SK-N-SH treated with all-trans-retinoic acid at 6 μM for 48 hours (cell line): ENCODE data around the gene AGAP3.

Experiments
- ATAC-seq: fragments of 200-7000 bp; cut with Tn5 transposase; 3 replicates; pipeline ENCODE4 v1.9.1; 2020; ENCODE audit warnings: mild to moderate bottlenecking, moderate library complexity
- ARNTL ChIP-seq: fragments of 450-650 bp; formaldehyde crosslinking; IDR thresholded peaks from 2 replicates; pipeline ENCODE4 v1.5.0; 2020; ENCODE audit warnings: low read depth, mild to moderate bottlenecking, moderate library complexity, borderline replicate concordance
- BACH2 ChIP-seq: fragments of 250-450 bp; sonication (Bioruptor Pico); IDR thresholded peaks from 2 replicates; pipeline ENCODE4 v1.9.0; 2021; ENCODE audit warnings: mild to moderate bottlenecking, borderline replicate concordance
- ESRRG ChIP-seq: fragments of 250-450 bp; sonication (Bioruptor Pico); IDR thresholded peaks from 2 replicates; pipeline ENCODE4 v1.6.1; 2021; ENCODE audit warnings: mild to moderate bottlenecking
- GLIS3 ChIP-seq: fragments of 250-450 bp; sonication (Bioruptor Pico); IDR thresholded peaks from 2 replicates; pipeline ENCODE4 v1.5.0; 2020; ENCODE audit warnings: mild to moderate bottlenecking, moderate library complexity
- ISL1 ChIP-seq: fragments of 250-450 bp; sonication (Bioruptor Pico); IDR thresholded peaks from 2 replicates; pipeline ENCODE4 v2.1.2; 2022; ENCODE audit warnings: mild to moderate bottlenecking, moderate library complexity
- OSR1 ChIP-seq: fragments of 250-450 bp; sonication (Bioruptor Pico); IDR thresholded peaks from 2 replicates; pipeline ENCODE4 v1.8.0; 2022; ENCODE audit warnings: moderate library complexity, mild to moderate bottlenecking, inconsistent platforms
- PATZ1 ChIP-seq: fragments of 250-450 bp; sonication (Bioruptor Pico); IDR thresholded peaks from 2 replicates; pipeline ENCODE4 v1.8.0; 2020; ENCODE audit warnings: mild to moderate bottlenecking, moderate library complexity, borderline replicate concordance
- PPARA ChIP-seq: fragments of 250-450 bp; sonication (Bioruptor Pico); IDR thresholded peaks from 2 replicates; pipeline ENCODE4 v1.5.0; 2020; ENCODE audit warnings: mild to moderate bottlenecking, borderline replicate concordance
- RARB ChIP-seq: fragments of 250-450 bp; sonication (Bioruptor Pico); IDR thresholded peaks from 2 replicates; pipeline ENCODE4 v1.8.0; 2021; ENCODE audit warnings: mild to moderate bottlenecking, moderate library complexity
- SNAI2 ChIP-seq: fragments of 250-450 bp; sonication (Bioruptor Pico); IDR thresholded peaks from 2 replicates; pipeline ENCODE4 v1.5.0; 2020; ENCODE audit warnings: mild to moderate bottlenecking, moderate library complexity
- TCF4 ChIP-seq: fragments of 250-450 bp; sonication (Bioruptor Pico); IDR thresholded peaks from 2 replicates; pipeline ENCODE4 v1.8.0; 2021; ENCODE audit warnings: mild to moderate bottlenecking, moderate library complexity, borderline replicate concordance
- TOX ChIP-seq: fragments of 250-450 bp; sonication (Bioruptor Pico); IDR thresholded peaks from 2 replicates; pipeline ENCODE4 v1.8.0; 2021; ENCODE audit warnings: mild to moderate bottlenecking, moderate library complexity, borderline replicate concordance
- ZC3H10 ChIP-seq: fragments of 250-450 bp; sonication (Bioruptor Pico); IDR thresholded peaks from 2 replicates; pipeline ENCODE4 v1.5.1; 2021; ENCODE audit warnings: mild to moderate bottlenecking, moderate library complexity
- ZFP3 ChIP-seq: fragments of 250-450 bp; sonication (Bioruptor Pico); IDR thresholded peaks from 2 replicates; pipeline ENCODE4 v1.5.0; 2020; ENCODE audit warnings: mild to moderate bottlenecking, moderate library complexity
- ZFP30 ChIP-seq: fragments of 450-650 bp; formaldehyde crosslinking; IDR thresholded peaks from 2 replicates; pipeline ENCODE4 v1.5.0; 2022; ENCODE audit warnings: mild to moderate bottlenecking, moderate library complexity
- ZNF565 ChIP-seq: fragments of 450-650 bp; formaldehyde crosslinking; conservative IDR thresholded peaks from 2 replicates; pipeline ENCODE4 v1.5.0; 2020; ENCODE audit warnings: low read depth, mild to moderate bottlenecking, moderate library complexity
- ZNF70 ChIP-seq: fragments of 450-650 bp; formaldehyde crosslinking; IDR thresholded peaks from 2 replicates; pipeline ENCODE4 v1.5.0; 2020; ENCODE audit warnings: mild to moderate bottlenecking, moderate library complexity
- ZNF8 ChIP-seq: fragments of 450-650 bp; formaldehyde crosslinking; IDR thresholded peaks from 2 replicates; pipeline ENCODE4 v1.5.0; 2020; ENCODE audit warnings: mild to moderate bottlenecking, moderate library complexity
- TF ChIP-seq, protein P1 (sequence below): fragments of 250-450 bp; sonication (Bioruptor Pico); IDR thresholded peaks from 2 replicates; pipeline ENCODE4 v1.8.0; 2021; ENCODE audit warnings: low read depth, mild to moderate bottlenecking, moderate library complexity, borderline replicate concordance
- TF ChIP-seq, protein P2 (sequence below): fragments of 250-450 bp; sonication (Bioruptor Pico); IDR thresholded peaks from 2 replicates; pipeline ENCODE4 v1.5.1; 2021; ENCODE audit warnings: mild to moderate bottlenecking, moderate library complexity
- TF ChIP-seq, protein P3 (sequence below): fragments of 250-450 bp; sonication (Bioruptor Pico); IDR thresholded peaks from 2 replicates; pipeline ENCODE4 v1.5.0; 2020; ENCODE audit warnings: mild to moderate bottlenecking, moderate library complexity

Gene AGAP3

DNA sequence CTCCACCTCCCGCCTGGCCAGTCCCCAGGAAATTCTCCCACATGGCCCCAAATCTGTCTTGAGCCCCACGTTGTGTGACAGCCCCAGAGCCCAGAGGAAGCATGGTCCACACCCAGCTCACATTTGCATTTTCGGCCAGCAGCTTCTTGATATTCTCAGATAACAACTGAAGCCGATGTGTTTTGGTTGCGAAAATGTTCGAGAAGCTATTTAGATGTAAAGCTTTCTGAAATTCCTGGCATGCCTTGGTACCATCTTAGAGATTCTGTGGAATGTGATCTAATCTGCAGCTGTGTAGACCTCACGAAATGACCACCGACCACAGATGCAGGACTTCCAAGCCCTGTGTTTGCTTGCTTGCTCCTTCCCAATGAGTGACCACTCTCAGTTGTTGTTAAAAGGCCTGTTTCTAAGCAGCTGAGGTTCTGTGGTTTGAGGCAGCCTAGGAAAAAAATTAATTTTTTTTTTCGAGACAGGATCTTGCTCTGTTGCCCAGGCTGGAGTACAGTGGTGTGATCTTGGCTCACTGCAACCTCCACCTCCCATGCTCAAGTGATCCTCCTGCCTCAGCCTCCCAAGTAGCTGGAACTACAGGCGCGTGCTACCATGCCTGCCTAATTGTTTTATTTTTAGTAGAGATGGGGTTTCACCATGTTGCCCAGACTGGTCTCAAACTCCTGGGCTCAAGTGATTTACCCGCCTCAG, 18.1 kb upstream of the AGAP3 start:
- ATAC-seq, result peak; percentile 13; the same call in 1 of the 3 replicates
- no peak for TF ChIP-seq ZFP3 (CRISPR knock-in tag)
- TF ChIP-seq ISL1, result peak; percentile 35; the same call in 1 of the 2 replicates

- no peak for TF ChIP-seq BACH2 (CRISPR knock-in tag)
- no peak for TF ChIP-seq ESRRG (CRISPR knock-in tag)
- no peak for TF ChIP-seq ARNTL (CRISPR knock-in tag)
- TF ChIP-seq PPARA, result no peak
- TF ChIP-seq, protein P1, sequence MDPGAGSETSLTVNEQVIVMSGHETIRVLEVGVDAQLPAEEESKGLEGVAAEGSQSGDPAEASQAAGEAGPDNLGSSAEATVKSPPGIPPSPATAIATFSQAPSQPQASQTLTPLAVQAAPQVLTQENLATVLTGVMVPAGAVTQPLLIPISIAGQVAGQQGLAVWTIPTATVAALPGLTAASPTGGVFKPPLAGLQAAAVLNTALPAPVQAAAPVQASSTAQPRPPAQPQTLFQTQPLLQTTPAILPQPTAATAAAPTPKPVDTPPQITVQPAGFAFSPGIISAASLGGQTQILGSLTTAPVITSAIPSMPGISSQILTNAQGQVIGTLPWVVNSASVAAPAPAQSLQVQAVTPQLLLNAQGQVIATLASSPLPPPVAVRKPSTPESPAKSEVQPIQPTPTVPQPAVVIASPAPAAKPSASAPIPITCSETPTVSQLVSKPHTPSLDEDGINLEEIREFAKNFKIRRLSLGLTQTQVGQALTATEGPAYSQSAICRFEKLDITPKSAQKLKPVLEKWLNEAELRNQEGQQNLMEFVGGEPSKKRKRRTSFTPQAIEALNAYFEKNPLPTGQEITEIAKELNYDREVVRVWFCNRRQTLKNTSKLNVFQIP (CRISPR knock-in tag), result no peak
- no peak for TF ChIP-seq ZNF8
- TF ChIP-seq, protein P2, sequence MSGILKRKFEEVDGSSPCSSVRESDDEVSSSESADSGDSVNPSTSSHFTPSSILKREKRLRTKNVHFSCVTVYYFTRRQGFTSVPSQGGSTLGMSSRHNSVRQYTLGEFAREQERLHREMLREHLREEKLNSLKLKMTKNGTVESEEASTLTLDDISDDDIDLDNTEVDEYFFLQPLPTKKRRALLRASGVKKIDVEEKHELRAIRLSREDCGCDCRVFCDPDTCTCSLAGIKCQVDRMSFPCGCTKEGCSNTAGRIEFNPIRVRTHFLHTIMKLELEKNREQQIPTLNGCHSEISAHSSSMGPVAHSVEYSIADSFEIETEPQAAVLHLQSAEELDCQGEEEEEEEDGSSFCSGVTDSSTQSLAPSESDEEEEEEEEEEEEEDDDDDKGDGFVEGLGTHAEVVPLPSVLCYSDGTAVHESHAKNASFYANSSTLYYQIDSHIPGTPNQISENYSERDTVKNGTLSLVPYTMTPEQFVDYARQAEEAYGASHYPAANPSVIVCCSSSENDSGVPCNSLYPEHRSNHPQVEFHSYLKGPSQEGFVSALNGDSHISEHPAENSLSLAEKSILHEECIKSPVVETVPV, result no peak
- TF ChIP-seq, protein P3, sequence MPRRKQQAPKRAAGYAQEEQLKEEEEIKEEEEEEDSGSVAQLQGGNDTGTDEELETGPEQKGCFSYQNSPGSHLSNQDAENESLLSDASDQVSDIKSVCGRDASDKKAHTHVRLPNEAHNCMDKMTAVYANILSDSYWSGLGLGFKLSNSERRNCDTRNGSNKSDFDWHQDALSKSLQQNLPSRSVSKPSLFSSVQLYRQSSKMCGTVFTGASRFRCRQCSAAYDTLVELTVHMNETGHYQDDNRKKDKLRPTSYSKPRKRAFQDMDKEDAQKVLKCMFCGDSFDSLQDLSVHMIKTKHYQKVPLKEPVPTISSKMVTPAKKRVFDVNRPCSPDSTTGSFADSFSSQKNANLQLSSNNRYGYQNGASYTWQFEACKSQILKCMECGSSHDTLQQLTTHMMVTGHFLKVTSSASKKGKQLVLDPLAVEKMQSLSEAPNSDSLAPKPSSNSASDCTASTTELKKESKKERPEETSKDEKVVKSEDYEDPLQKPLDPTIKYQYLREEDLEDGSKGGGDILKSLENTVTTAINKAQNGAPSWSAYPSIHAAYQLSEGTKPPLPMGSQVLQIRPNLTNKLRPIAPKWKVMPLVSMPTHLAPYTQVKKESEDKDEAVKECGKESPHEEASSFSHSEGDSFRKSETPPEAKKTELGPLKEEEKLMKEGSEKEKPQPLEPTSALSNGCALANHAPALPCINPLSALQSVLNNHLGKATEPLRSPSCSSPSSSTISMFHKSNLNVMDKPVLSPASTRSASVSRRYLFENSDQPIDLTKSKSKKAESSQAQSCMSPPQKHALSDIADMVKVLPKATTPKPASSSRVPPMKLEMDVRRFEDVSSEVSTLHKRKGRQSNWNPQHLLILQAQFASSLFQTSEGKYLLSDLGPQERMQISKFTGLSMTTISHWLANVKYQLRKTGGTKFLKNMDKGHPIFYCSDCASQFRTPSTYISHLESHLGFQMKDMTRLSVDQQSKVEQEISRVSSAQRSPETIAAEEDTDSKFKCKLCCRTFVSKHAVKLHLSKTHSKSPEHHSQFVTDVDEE (CRISPR knock-in tag), result no peak
- no peak for TF ChIP-seq ZNF565 (CRISPR knock-in tag)
- TF ChIP-seq ZFP30, result no peak
- TF ChIP-seq PATZ1 (CRISPR knock-in tag), result no peak
- TF ChIP-seq, all 23 proteins: peak for 0
These were observed 16.3 kb upstream of the AGAP3 start for GRCh38 chr7:151069841-151070573.

DNA sequence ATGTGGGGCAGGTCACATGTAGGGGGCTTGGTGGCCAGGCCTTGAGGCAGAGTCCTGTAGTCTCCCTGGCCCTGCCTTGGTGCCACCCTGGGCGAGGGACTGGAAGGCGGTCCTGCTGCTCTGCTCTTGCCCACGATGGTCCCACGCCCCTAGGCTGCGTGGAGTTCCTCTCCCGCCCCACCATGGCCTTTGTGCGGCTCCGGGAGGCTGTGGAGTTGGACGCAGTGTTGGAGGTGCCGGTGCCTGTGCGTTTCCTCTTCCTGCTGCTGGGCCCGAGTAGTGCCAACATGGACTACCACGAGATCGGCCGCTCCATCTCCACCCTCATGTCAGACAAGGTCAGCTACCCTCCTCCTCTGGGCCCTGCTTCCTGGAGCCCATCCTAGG, 15.7 kb upstream of the AGAP3 start:
- ATAC-seq, result no peak
- TF ChIP-seq ZNF8 (no peak), ZC3H10 (CRISPR knock-in tag) (no peak), ZNF70 (CRISPR knock-in tag) (no peak), OSR1 (CRISPR knock-in tag) (no peak), TCF4 (CRISPR knock-in tag) (no peak), PPARA (no peak), ZNF565 (CRISPR knock-in tag) (no peak), RARB (no peak), ARNTL (CRISPR knock-in tag) (no peak), TOX (CRISPR knock-in tag) (no peak), ESRRG (CRISPR knock-in tag) (no peak), SNAI2 (CRISPR knock-in tag) (no peak), GLIS3 (CRISPR knock-in tag) (no peak), PATZ1 (CRISPR knock-in tag) (no peak), BACH2 (CRISPR knock-in tag) (no peak)
- TF ChIP-seq, protein P1 (CRISPR knock-in tag), result no peak
- TF ChIP-seq, protein P2, result no peak

More at GRCh38 chr7:151069841-151070573, 16.3 kb upstream of the AGAP3 start:
- no peak for ATAC-seq
